ENCODE data around the gene KIFAP3.
"Not testable (repeated sequence)": the region's sequence is repeated elsewhere in the genome, so short reads cannot be mapped to it uniquely, and the experiment has no call there.

KIFAP3 gene

GRCh38 chr1:169924063-169924462 lies 150.4 kb downstream of the KIFAP3 start:
- DNase-seq (ENCODE audit: low spot score): no peak

- DNase-seq (ENCODE audit: low spot score): no peak
These were observed 153.4 kb downstream of the KIFAP3 start for GRCh38 chr1:169921080-169921479.

DNA sequence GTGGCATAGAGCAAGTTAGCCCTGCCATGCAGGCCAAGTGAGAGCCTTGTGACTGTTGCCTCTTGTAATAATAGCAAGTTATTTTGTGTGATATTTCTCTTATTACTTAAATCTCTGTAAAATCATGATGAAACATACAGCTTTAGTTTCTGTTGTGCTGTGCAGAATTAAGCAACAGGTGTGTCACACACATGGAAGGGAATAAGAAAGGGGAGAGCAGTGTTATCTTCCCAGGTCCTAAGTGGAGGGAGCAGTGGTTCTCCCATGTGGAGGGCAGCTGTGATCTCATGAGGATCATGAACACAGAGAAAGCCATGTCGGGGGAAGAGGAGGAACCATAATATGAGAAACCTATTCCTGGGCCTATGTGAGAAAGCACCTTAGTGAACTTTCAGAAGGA lies 155.6 kb downstream of the KIFAP3 start:
- no peak for DNase-seq (ENCODE audit: low spot score)

GRCh38 chr1:169918220-169918619 lies 156.3 kb downstream of the KIFAP3 start:
- not testable (repeated sequence) for DNase-seq (ENCODE audit: low spot score)

- no peak for DNase-seq (ENCODE audit: low spot score)
These were observed 159.3 kb downstream of the KIFAP3 start for GRCh38 chr1:169915150-169915549.

DNA sequence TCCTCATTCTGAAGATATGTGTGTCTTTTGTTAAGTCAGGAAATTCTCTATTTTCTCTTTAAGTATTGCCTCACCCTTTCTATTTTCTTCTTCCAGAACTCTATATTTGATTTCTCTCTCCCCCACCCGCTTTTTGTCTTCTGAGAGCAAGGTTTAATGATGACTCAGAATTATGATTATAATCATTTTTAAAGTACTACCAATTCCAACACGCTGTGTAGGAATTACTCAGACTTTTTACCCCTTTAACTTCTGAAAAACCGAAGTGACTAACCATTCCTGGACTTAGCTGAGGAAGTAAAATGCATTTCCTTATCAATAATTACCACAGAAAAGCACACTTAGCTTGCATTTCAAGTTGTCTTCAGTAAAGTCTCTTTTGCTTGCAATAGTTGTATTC lies 160.0 kb downstream of the KIFAP3 start:
- DNase-seq (ENCODE audit: low spot score): peak; percentile 35

DNA sequence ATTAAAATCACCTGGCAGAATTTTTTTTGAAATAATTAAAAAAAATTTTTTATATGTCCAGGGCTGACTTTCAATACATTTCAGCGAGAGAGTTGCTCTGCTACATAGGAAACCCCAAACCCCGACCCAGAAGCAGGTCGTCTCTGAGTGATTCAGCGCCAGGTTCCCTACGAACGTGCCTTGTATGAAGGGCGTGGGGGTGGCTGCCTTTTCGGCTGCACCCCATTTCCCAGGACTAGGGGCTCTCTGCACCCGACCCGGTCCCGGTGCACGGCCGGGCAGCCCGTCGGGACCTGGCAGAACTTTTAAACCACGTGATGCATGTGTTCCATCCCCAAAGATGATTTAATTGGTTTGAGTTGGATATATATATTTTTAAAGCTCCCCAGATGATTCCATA lies 165.0 kb downstream of the KIFAP3 start:
- DNase-seq (ENCODE audit: low spot score): no peak

GRCh38 chr1:169906938-169907337 lies 167.6 kb downstream of the KIFAP3 start:
- DNase-seq (ENCODE audit: low spot score): no peak

GRCh38 chr1:169904834-169905233 lies 169.7 kb downstream of the KIFAP3 start:
- DNase-seq (ENCODE audit: low spot score): no peak

- no peak for DNase-seq (ENCODE audit: low spot score)
These were observed 171.7 kb downstream of the KIFAP3 start for GRCh38 chr1:169902751-169903150.

DNA sequence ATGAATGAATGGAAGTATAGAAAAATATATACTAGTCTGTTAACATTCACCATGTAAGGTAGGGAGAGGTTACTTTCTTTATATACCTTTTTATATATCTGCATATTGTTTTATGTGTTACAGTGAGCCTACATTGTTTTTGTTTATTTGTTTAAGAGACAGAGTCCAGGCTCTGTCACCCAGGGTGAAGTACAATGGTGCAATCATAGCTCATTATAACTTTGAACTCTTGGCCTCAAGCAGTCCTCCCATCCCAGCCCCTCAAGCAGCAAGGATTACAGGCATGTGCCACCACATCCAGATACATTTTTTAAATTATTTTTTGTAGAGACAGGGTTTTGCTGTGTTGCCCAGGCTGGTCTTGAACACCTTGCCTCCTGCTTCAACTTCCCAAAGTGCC lies 173.4 kb downstream of the KIFAP3 start:
- DNase-seq (ENCODE audit: low spot score): no peak

DNA sequence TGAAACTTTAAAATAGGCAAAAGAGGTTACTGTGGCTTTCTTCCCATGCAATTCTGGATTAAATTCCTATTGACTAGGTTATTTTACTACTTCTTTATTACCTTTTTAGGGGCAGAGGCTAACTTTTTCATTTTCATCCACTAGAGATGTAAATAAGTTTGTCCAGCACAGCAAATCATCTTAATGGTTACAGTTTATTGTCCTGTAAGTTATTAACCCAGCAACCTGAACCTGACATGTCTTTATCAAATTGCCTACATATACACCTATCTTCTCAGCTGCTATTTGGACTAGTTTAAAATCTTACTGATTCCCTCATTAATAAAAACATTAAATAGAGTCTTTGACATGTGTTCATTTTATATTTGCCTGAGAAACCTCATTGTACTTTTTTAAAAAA lies 173.9 kb downstream of the KIFAP3 start:
- DNase-seq (ENCODE audit: low spot score): no peak

DNA sequence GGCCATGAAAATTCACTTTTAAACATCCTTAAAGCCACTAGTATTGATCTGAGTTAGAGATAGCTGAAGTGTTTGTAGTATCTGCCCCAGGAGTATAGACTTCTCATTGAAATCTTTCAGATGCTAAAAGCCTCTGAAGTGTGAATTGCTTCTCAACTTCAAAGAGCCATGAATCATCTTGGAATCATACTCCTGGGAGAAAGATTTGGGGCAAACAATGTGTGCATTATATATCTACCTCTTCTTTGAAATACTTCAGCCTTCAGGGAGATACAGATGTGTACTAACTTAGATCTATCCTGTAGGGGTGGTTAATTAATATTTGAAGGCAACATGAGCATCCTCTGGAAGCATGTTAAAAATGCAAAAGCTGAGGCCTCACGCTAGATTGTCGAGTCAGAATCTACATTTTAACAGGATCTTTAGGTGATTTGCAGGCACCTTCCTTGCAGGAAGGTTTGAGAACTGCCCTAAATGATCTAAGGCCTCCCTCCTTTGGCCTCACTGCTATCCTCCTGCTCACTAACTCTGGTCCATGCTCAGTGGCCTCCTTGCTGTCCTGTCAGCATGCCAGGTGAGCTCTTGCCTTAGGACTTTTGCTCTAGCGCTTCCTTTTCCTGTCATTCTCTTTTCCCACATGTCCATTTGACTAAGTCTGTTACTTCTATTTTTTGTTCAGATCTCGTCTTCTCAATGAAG lies 174.8 kb downstream of the KIFAP3 start:
- DNase-seq (ENCODE audit: low spot score): peak; percentile 9

GRCh38 chr1:169896013-169896412 lies 178.5 kb downstream of the KIFAP3 start:
- peak; percentile 39 for DNase-seq (ENCODE audit: low spot score)

GRCh38 chr1:169894424-169895145 lies 179.9 kb downstream of the KIFAP3 start:
- no peak for DNase-seq (ENCODE audit: low spot score)

- DNase-seq (ENCODE audit: low spot score): peak; percentile 97
These were observed 180.7 kb downstream of the KIFAP3 start, which contains the start of gene SCYL3 for GRCh38 chr1:169893645-169894423. SCYL3 (minus strand) TSS chr1:169893896; CDS start chr1:169888840, 5,056 bp downstream.

- peak; percentile 26 for DNase-seq (ENCODE audit: low spot score)
These were observed 181.4 kb downstream of the KIFAP3 start for GRCh38 chr1:169892927-169893644.

GRCh38 chr1:169892176-169892926 lies 182.1 kb downstream of the KIFAP3 start:
- DNase-seq (ENCODE audit: low spot score): no peak

DNA sequence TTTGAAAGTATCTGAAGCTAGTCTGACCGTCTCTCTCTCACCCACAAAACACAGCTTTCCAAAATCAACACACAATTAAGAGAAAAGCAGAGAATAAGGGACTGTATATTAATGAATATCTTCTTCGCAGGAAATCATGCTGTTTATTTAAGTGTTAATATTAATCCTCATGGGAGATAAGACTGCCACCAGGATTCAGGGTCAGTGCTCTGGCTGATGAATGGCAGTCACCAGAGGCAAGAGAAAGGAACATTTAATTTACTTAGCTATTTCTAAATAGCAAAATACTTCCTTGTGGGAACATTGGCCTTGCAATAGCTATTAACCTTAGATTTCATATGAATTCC lies 183.0 kb downstream of the KIFAP3 start:
- peak; percentile 32 for DNase-seq (ENCODE audit: low spot score)

DNA sequence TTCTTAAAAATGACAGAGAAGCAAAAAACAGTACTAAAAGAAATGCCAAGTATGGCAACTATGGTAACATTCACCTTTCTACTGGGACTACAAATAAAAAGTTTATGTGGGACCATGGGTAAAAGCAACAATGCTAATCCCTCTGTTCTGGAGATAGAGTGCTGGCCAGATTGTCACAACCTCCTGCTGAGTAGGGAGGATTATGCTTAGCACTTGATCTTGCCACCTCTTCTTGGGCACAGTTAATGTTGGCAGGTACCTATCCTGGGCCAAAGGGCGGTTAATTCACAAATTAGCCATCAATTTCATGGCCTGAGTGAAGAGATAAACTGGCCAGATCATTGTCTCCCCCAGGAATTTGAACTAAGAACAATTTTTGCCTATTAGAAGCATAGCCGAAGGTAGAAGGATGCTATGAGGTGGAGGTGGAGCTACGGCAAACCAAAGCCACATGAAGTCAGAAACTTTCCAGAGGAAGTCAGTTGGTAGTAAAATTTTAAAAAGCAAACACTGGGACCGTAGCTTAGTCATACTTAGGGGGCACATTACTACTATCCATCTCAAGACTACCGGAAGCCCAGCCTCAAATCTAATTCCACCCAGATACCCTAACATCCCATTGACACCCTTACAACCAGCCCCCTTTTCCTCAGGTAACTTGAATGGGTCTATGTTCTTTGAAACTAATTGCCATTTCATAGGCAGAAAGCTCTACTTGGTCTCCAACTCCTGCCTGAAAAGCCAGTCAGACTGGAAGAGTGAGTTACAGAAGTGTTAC lies 183.5 kb downstream of the KIFAP3 start:
- DNase-seq (ENCODE audit: low spot score): peak; percentile 29

GRCh38 chr1:169889871-169890270 lies 184.6 kb downstream of the KIFAP3 start:
- no peak for DNase-seq (ENCODE audit: low spot score)

All from kidney tubule cell (primary cell).